Peyer's patch (tissue), 4 donors: ENCODE results near the gene EDEM2. TPM values are rescaled to one million over a fixed set of nuclear protein-coding genes. Genes with fewer than 3 reads are reported as not detected.
"Not testable (repeated sequence)": the region's sequence is repeated elsewhere in the genome, so short reads cannot be mapped to it uniquely, and the experiment has no call there.

Experiments
- DNase-seq, 3 donors: peaks; one replicate each; pipeline ENCODE4 v3.0.0-alpha.2; 2017 to 2019
- H3K27ac ChIP-seq, 4 donors: fragments of 200-600 bp; sonication (generic); one replicate each; pipeline ENCODE4 v1.5.1; 2016 to 2019
- H3K27me3 ChIP-seq, 2 donors: fragments of 200-600 bp; sonication (generic); one replicate each; pipeline ENCODE4 v1.5.1; 2019
- H3K36me3 ChIP-seq, 3 donors: fragments of 200-600 bp; sonication (generic); one replicate each; pipeline ENCODE4 v1.5.1; 2016 to 2019
- H3K4me1 ChIP-seq, 4 donors: fragments of 200-600 bp; sonication (generic); one replicate each; pipeline ENCODE4 v1.5.1; 2016 to 2019
- H3K4me3 ChIP-seq, 4 donors: fragments of 200-600 bp; sonication (generic); 1 replicate in 3 of 4; 2 replicates in 1 of 4; pipeline ENCODE4 v1.5.1; 2016 to 2019; ENCODE audit warnings: mild to moderate bottlenecking in 1 of 4
- H3K9me3 ChIP-seq, 4 donors: fragments of 200-600 bp; sonication (generic); one replicate each; pipeline ENCODE4 v1.5.1; 2016 to 2019; ENCODE audit warnings: mild to moderate bottlenecking in 1 of 4
- POLR2A ChIP-seq, 2 donors: fragments of 450-650 bp; IDR thresholded peaks; one replicate each; pipeline ENCODE4 v1.5.1; 2017; ENCODE audit warnings: antibody characterized with exemption in 2 of 2, mild to moderate bottlenecking in 2 of 2, moderate library complexity in 2 of 2
- total RNA-seq, 4 donors: library from RNA; depleted of rRNA; stranded (reverse); fragments of >200 nt; gene quantifications; one replicate each; pipeline ENCODE4 v1.1.0, GENCODE V29; 2016
- TF ChIP-seq, protein P1 (sequence below), 6 experiments: fragments of 450-650 bp in 4 of 6; fragments of 200-600 bp in 2 of 6; sonication (generic) in 1 of 6; IDR thresholded peaks; one replicate each; pipeline ENCODE4 v1.5.1; 2017 to 2019; ENCODE audit warnings: antibody characterized with exemption in 6 of 6, mild to moderate bottlenecking in 3 of 6, moderate library complexity in 1 of 6

The EDEM2 gene
- total RNA-seq, 4 donors from 2014 or later = 18.2 to 38.3 (median 33.8) TPM

DNA sequence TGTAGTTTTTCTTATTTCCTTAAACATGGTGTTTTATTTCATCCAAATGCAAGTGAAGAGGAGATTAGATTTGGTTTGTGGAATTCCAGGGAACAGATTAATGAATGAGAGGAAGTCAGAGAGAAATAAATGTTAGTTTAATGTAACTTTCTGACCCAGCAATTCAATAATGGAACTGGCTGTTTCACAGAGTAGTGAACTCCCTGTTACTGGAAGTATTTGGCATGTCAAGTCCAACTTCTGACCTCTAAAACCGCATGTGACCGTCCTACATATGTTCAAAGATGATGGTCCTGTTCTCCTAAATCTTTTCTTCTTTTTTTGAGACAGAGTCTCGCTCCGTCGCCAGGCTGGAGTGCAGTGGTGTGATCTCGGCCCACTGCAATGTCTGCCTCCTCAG is 43.4 kb upstream of the EDEM2 start:
- H3K27ac ChIP-seq = no peak overlapping the region
- H3K27me3 ChIP-seq = no peaks in the 10 kb centered on the region
- H3K4me3 ChIP-seq = no peak overlapping the region
- H3K36me3 ChIP-seq = no peaks in the 10 kb centered on the region
- TF ChIP-seq, protein P1, sequence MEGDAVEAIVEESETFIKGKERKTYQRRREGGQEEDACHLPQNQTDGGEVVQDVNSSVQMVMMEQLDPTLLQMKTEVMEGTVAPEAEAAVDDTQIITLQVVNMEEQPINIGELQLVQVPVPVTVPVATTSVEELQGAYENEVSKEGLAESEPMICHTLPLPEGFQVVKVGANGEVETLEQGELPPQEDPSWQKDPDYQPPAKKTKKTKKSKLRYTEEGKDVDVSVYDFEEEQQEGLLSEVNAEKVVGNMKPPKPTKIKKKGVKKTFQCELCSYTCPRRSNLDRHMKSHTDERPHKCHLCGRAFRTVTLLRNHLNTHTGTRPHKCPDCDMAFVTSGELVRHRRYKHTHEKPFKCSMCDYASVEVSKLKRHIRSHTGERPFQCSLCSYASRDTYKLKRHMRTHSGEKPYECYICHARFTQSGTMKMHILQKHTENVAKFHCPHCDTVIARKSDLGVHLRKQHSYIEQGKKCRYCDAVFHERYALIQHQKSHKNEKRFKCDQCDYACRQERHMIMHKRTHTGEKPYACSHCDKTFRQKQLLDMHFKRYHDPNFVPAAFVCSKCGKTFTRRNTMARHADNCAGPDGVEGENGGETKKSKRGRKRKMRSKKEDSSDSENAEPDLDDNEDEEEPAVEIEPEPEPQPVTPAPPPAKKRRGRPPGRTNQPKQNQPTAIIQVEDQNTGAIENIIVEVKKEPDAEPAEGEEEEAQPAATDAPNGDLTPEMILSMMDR (IDR thresholded peaks at IDR 0.05) = no peak
- no peak for TF ChIP-seq POLR2A (IDR thresholded peaks at IDR 0.05)
- H3K9me3 ChIP-seq = no peaks in the 10 kb centered on the region
- DNase-seq = no peak
- peaks cover 0 to 10% (median 0%) of the 10 kb centered on the region in 4 donors for H3K4me1 ChIP-seq

DNA sequence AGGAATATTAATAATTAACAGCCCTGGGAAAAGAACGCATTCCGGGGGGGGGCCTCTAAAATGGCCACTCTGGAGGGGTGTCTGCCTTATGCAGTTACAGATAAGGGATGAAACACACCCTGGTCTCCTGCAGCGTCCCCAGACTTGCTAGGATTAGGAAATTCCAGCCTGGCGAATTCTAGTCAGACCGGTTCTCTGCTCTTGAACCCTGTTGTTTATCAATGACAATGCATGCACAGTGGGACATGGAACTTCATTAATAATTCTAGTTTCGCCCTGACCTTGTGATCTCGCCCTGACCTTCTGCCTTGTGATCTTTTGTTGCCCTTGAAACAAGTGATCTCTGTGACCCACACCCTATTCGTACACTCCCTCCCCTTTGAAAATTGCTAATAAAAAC is 42.1 kb upstream of the EDEM2 start:
- peaks cover 0 to 10% (median 0%) of the 10 kb centered on the region in 4 donors for H3K4me1 ChIP-seq
- not testable (repeated sequence) for H3K27ac ChIP-seq, H3K27me3 ChIP-seq, DNase-seq, H3K36me3 ChIP-seq, H3K4me3 ChIP-seq, H3K9me3 ChIP-seq

DNA sequence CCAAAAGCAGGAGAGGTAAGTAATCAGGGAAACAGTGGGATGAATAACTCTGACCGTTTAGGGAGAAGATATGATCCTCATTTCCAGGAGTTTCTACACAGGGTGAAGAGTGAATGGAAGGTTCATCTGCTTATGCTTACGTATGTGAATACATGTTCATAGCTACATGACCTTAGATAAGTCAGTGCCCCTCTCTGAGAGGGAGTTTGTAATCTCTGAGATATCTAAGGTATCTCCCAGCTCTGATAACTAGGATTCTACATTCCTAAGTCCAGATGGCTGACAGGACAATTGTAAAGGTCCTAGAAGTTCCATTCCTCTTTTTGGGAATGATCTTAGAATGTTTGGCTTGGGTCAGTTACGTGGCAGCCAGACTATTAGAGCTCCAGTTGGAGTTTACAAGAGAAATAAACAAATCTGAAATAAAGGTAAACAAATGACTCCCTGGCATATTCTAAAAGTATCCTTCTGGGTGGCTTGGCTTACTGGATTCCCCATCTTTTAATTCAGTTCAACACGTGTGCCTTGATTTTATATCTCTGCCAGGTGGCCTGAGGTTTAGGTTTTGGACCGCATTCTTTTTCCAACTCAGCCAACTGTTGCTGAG is 40.6 kb upstream of the EDEM2 start:
- no peak for DNase-seq
- Histone ChIP-seq H3K27ac (no peak overlapping the region), H3K4me1 (peaks cover 0 to 3% (median 0%) of the 10 kb centered on the region in 4 donors), H3K36me3 (no peaks in the 10 kb centered on the region), H3K27me3 (no peaks in the 10 kb centered on the region), H3K4me3 (no peak overlapping the region), H3K9me3 (no peaks in the 10 kb centered on the region)
- TF ChIP-seq POLR2A (IDR thresholded peaks at IDR 0.05) = no peak
- TF ChIP-seq, protein P1 (IDR thresholded peaks at IDR 0.05) = no peak

DNA sequence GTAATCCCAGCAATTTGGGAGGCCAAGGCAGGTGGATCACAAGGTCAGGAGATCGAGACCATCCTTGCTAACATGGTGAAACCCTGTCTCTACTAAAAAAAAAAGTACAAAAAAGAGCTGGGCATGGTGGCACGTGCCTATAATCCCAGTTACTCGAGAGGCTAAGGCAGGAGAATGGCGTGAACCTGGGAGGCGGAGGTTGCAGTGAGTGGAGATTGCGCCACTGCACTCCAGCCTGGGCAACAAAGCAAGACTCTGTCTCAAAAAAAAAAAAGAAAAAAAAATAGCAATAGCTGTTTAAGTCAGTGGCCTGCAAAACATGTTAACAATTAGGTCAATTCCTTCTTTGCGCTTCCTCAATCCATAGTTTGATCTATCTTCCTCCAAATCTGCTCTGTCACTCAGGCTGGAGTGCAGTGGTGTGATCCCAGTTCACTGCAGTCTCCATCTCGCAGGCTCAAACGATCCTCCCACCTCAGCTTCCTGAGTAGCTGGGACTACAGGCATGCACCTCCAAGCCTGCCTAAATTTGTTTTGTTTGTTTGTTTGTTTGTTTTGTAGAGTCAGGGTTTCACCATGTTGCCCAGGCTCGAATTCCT is 39.7 kb upstream of the EDEM2 start:
- H3K27me3 ChIP-seq = not testable (repeated sequence)

DNA sequence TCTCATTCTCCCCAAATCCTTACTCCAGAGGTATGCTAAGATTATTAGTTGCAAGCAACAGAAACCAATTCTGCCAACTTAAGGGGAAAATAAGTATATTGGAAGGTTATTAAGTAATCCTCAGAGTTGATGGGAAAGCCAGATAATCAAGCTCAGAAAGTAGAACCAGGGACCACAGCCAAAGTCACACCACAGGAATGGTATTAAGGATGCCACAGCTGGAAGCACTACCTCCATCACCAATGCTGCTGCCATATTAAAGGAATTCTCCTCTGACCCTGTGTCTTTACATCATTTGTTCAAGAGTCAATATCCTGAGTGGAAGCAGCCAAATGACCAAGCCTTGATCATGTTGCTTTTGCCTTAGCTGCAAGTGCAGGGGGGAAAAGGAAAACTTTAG is 34.6 kb upstream of the EDEM2 start:
- Histone ChIP-seq H3K27ac (no peak overlapping the region), H3K27me3 (no peaks in the 10 kb centered on the region), H3K4me1 (no peaks in the 10 kb centered on the region), H3K4me3 (no peak overlapping the region), H3K9me3 (no peaks in the 10 kb centered on the region), H3K36me3 (peaks cover 0 to 9% (median 0%) of the 10 kb centered on the region in 3 donors)
- no peak for TF ChIP-seq POLR2A (IDR thresholded peaks at IDR 0.05)
- TF ChIP-seq, protein P1 (IDR thresholded peaks at IDR 0.05) = no peak
- DNase-seq = no peak

More for the DNA sequence above, 39.7 kb upstream of the EDEM2 start:
- not testable (repeated sequence) for DNase-seq, H3K36me3 ChIP-seq, H3K9me3 ChIP-seq, H3K27ac ChIP-seq, H3K4me3 ChIP-seq, H3K4me1 ChIP-seq

DNA sequence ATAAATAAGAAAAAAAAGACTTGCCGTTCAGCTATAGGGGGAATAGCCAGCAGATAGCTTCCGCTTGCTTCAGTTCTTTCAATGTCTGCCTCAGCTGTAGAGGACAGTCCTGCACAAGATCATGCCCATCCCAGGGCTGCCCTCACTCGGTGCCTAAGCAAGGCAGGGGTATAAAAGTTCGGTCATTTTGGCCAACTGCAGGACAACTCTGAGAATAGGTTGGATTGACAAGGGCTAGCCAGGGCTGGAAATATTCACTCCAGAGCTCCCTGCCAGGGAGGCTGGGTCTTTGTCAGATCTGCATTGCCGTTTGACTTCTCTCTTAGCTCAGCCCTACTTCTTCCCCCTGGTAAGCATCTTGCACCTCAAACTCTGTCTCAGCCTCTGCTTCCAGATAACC is 33.1 kb upstream of the EDEM2 start:
- DNase-seq = no peak
- H3K27me3 ChIP-seq = no peaks in the 10 kb centered on the region
- H3K4me1 ChIP-seq = no peaks in the 10 kb centered on the region
- H3K9me3 ChIP-seq = no peaks in the 10 kb centered on the region
- no peak overlapping the region for H3K27ac ChIP-seq
- peaks cover 0 to 15% (median 0%) of the 10 kb centered on the region in 3 donors for H3K36me3 ChIP-seq
- no peak overlapping the region for H3K4me3 ChIP-seq
- TF ChIP-seq POLR2A (IDR thresholded peaks at IDR 0.05) = no peak
- TF ChIP-seq, protein P1 (IDR thresholded peaks at IDR 0.05) = no peak
